ENCODE data around the gene UBASH3A.

Gene UBASH3A

GRCh38 chr21:42413093-42413492 is 9.4 kb downstream of the UBASH3A start:
- DNase-seq = no peak

GRCh38 chr21:42413500-42413899 is 9.8 kb downstream of the UBASH3A start:
- no peak for DNase-seq

GRCh38 chr21:42414066-42414465 is 10.4 kb downstream of the UBASH3A start:
- DNase-seq = no peak

- DNase-seq = no peak
Measured at GRCh38 chr21:42414553-42414927, 10.8 kb downstream of the UBASH3A start.

- no peak for DNase-seq
Measured at GRCh38 chr21:42414928-42415769, 11.4 kb downstream of the UBASH3A start.

GRCh38 chr21:42417533-42417932 is 13.8 kb downstream of the UBASH3A start:
- DNase-seq = no peak

GRCh38 chr21:42418886-42419285 is 15.2 kb downstream of the UBASH3A start:
- DNase-seq = no peak

GRCh38 chr21:42419845-42420244 is 16.1 kb downstream of the UBASH3A start:
- no peak for DNase-seq

GRCh38 chr21:42421018-42421793 is 17.5 kb downstream of the UBASH3A start:
- DNase-seq = no peak

- DNase-seq = peak; percentile 10
Measured at GRCh38 chr21:42423197-42423675, 19.5 kb downstream of the UBASH3A start.

- DNase-seq = no peak
Measured at GRCh38 chr21:42423685-42424084, 20.0 kb downstream of the UBASH3A start.

- peak; percentile 83 for DNase-seq
Measured at GRCh38 chr21:42424914-42425541, 21.3 kb downstream of the UBASH3A start.

- DNase-seq = no peak
Measured at GRCh38 chr21:42425591-42425990, 21.9 kb downstream of the UBASH3A start.

- DNase-seq = no peak
Measured at GRCh38 chr21:42426424-42426823, 22.7 kb downstream of the UBASH3A start.

GRCh38 chr21:42426876-42427480 is 23.3 kb downstream of the UBASH3A start:
- DNase-seq = no peak

GRCh38 chr21:42427809-42428419 is 24.2 kb downstream of the UBASH3A start:
- no peak for DNase-seq

- DNase-seq = no peak
Measured at GRCh38 chr21:42429021-42429420, 25.3 kb downstream of the UBASH3A start.

- no peak for DNase-seq
Measured at GRCh38 chr21:42429856-42430255, 26.2 kb downstream of the UBASH3A start.

- DNase-seq = no peak
Measured at GRCh38 chr21:42430521-42430920, 26.8 kb downstream of the UBASH3A start.

GRCh38 chr21:42431196-42431595 is 27.5 kb downstream of the UBASH3A start:
- no peak for DNase-seq

GRCh38 chr21:42432695-42433094 is 29.0 kb downstream of the UBASH3A start:
- no peak for DNase-seq

GRCh38 chr21:42433946-42434551 is 30.3 kb downstream of the UBASH3A start:
- DNase-seq = no peak

Data from KG1 (cell line).